HG03196 (cell line): Measurements from ENCODE around the gene STEAP2.

Experiments
- ATAC-seq: cut with Tn5 transposase; IDR thresholded peaks from one replicate; pipeline ENCODE4 v1.9.1; 2021; ENCODE audit not compliant: unreplicated experiment

Gene STEAP2

GRCh38 chr7:90267263-90267858, 55.8 kb downstream of the STEAP2 start:
- no peak for ATAC-seq

GRCh38 chr7:90269163-90269562, 57.6 kb downstream of the STEAP2 start:
- no peak for ATAC-seq

- no peak for ATAC-seq
Measured at GRCh38 chr7:90270431-90271178, 59.1 kb downstream of the STEAP2 start.

GRCh38 chr7:90271753-90272152, 60.2 kb downstream of the STEAP2 start:
- ATAC-seq = no peak

- no peak for ATAC-seq
Measured at GRCh38 chr7:90272242-90272641, 60.7 kb downstream of the STEAP2 start.

- ATAC-seq = no peak
Measured at GRCh38 chr7:90274161-90274560, 62.6 kb downstream of the STEAP2 start.

- no peak for ATAC-seq
Measured at GRCh38 chr7:90276033-90276728, 64.6 kb downstream of the STEAP2 start.
